Measurements from ENCODE around the gene PXYLP1.

PXYLP1 gene

DNA sequence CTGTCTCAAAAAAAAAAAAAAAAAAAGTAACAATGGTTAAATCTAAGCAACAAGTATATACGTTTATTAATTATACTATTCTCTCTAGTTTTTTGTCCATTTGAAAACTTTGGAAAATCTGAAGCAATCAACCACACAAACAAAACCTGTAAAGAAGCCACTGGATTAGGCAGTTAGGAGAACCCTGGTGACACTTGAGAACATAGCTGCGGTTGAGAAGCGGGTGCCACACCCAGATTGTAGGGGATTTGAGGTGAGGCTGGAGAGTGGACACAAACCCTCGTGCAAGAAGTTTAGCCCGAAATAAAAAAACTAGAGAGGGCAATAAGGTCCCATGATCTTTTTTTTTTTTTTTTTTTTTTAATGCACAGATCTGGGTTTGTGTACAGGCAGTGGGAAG, 110.8 kb downstream of the PXYLP1 start:
- DNase-seq (ENCODE audit: extremely low read depth, low read depth): no peak
- TF ChIP-seq CTCF (IDR thresholded peaks at IDR 0.05; ENCODE audit: low read depth, low read length): no peak

DNA sequence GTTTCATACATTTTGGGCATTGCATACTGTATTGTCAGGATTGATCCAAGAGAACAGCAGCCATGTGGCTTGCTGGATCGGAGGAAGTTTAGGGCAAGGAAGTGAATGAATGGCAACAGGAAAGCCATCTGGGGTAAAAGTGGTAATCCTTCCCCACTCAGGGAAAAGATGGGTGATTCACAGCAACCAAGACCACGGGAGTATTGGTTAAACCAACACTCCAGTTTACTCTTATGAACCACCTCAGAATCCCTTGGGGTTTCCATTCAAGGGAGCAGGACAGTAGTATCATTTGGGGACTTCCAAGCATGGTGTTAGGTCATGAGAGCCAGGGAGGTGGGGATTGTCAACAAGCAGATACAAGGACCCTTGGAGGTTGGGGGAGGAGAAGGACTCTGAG, 111.5 kb downstream of the PXYLP1 start:
- DNase-seq (ENCODE audit: extremely low read depth, low read depth): no peak
- TF ChIP-seq CTCF (IDR thresholded peaks at IDR 0.05; ENCODE audit: low read depth, low read length): no peak

- no peak for DNase-seq (ENCODE audit: extremely low read depth, low read depth)
- no peak for TF ChIP-seq CTCF (IDR thresholded peaks at IDR 0.05; ENCODE audit: low read depth, low read length)
Observed at GRCh38 chr3:141343865-141344271, 112.2 kb downstream of the PXYLP1 start.
